Testis (tissue), 2 donors: Measurements from ENCODE around the gene SERTAD3.
"Not testable (repeated sequence)": the region's sequence is repeated elsewhere in the genome, so short reads cannot be mapped to it uniquely, and the experiment has no call there.

Experiments
- POLR2A ChIP-seq: fragments of 450-650 bp; IDR thresholded peaks from one replicate; pipeline ENCODE4 v1.6.1; 2017; ENCODE audit warnings: antibody characterized with exemption, mild to moderate bottlenecking, moderate library complexity
- TF ChIP-seq, protein P1 (sequence below), 3 experiments: fragments of 450-650 bp in 2 of 3; fragments of 200-600 bp in 1 of 3; sonication (generic) in 1 of 3; IDR thresholded peaks; one replicate each; pipeline ENCODE4 v1.5.1; 2016 to 2019; ENCODE audit warnings: antibody characterized with exemption in 3 of 3, mild to moderate bottlenecking in 2 of 3, moderate library complexity in 1 of 3

DNA sequence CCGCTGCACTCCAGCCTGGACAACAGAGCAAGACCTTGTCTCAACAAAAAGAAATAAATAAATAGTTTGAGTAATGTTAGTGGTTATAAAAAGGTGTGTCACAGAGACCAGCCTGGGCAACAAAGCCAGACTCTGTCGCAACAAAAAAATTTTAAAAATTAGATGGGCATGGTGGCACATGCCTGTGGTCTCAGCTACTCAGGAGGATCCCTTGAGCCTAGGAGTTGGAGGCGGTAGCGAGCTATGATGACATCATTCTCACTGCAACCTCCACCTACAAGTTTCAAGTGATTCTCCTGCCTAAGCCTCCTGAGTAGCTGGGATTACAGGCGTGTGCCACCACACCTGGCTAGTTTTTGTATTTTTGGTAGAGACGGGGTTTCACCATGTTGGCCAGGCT lies 9.8 kb upstream of the SERTAD3 start:
- not testable (repeated sequence) for TF ChIP-seq POLR2A
- TF ChIP-seq, protein P1, sequence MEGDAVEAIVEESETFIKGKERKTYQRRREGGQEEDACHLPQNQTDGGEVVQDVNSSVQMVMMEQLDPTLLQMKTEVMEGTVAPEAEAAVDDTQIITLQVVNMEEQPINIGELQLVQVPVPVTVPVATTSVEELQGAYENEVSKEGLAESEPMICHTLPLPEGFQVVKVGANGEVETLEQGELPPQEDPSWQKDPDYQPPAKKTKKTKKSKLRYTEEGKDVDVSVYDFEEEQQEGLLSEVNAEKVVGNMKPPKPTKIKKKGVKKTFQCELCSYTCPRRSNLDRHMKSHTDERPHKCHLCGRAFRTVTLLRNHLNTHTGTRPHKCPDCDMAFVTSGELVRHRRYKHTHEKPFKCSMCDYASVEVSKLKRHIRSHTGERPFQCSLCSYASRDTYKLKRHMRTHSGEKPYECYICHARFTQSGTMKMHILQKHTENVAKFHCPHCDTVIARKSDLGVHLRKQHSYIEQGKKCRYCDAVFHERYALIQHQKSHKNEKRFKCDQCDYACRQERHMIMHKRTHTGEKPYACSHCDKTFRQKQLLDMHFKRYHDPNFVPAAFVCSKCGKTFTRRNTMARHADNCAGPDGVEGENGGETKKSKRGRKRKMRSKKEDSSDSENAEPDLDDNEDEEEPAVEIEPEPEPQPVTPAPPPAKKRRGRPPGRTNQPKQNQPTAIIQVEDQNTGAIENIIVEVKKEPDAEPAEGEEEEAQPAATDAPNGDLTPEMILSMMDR (IDR thresholded peaks at IDR 0.05), result not testable (repeated sequence)
